Muscle layer of duodenum (tissue), 2 donors: ENCODE measurements around the gene PTRHD1.

Experiments
- H3K27ac ChIP-seq: one replicate; pipeline ENCODE4 v1.7.0; 2013; ENCODE audit warnings: mild to moderate bottlenecking, low read length
- H3K27me3 ChIP-seq: one replicate; pipeline ENCODE4 v1.7.0; 2013; ENCODE audit warnings: low read depth, mild to moderate bottlenecking, control low read depth, low read length
- H3K36me3 ChIP-seq, 2 donors: one replicate each; pipeline ENCODE4 v1.7.0; 2013; ENCODE audit warnings: low read length in 2 of 2, control low read depth in 1 of 2, mild to moderate bottlenecking in 1 of 2; ENCODE audit not compliant: insufficient read depth in 2 of 2, control insufficient read depth in 1 of 2
- H3K4me1 ChIP-seq, 2 donors: one replicate each; pipeline ENCODE4 v1.7.0; 2013; ENCODE audit warnings: low read length in 2 of 2, mild to moderate bottlenecking in 2 of 2, control low read depth in 1 of 2, moderate library complexity in 1 of 2; ENCODE audit not compliant: insufficient read depth in 2 of 2, control insufficient read depth in 1 of 2
- H3K4me3 ChIP-seq, 2 donors: one replicate each; pipeline ENCODE4 v1.7.0; 2013; ENCODE audit warnings: low read length in 2 of 2, low read depth in 1 of 2, mild to moderate bottlenecking in 1 of 2
- H3K9me3 ChIP-seq, 2 donors: one replicate each; pipeline ENCODE4 v1.7.0; 2013; ENCODE audit warnings: low read length in 2 of 2, control low read depth in 1 of 2, mild to moderate bottlenecking in 1 of 2; ENCODE audit not compliant: control insufficient read depth in 1 of 2
- donor health status: healthy.

PTRHD1 gene

GRCh38 chr2:24797644-24798043 lies 4.5 kb upstream of the PTRHD1 start:
- Histone ChIP-seq H3K27me3 (no peaks in the 10 kb centered on the region), H3K9me3 (no peaks in the 10 kb centered on the region), H3K4me1 (peaks cover 0 to 5% of the 10 kb centered on the region in 2 donors), H3K27ac (no peak overlapping the region), H3K36me3 (peaks cover 0 to 5% of the 10 kb centered on the region in 2 donors), H3K4me3 (no peak overlapping the region)

DNA sequence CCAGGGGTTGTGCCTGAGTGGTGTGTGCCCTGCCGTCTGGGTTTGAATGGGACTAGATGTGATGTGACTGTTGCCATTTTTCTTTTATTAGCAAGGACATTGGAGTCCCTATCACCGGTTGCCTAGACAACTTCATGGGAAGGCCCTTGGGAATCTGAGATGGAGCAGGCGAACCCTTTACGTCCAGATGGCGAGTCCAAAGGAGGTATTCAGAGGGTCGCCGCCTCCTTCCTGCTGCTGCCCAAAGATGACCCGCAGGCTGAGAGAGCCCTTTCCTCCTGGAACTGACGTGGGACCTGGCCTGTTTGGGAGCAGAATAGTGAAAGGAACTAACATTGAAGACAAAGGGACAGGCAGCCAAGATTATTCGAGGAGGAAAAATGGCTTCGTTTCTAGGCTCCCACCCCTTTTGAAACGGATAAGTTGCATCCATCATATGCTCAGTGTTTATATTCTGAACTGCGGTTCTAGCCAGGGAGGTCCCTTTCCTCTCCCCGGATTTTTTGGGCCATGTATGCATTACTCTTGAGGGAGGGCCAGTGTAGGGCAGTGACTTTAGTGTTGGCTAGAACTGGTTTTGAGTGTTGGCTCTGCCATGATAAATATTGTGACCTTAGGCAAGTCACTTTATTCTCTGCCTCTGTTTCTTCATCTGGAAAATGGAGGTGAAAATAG lies 707 bp upstream of the PTRHD1 start:
- Histone ChIP-seq H3K27ac (no peak overlapping the region), H3K4me1 (peaks cover 0 to 12% of the 10 kb centered on the region in 2 donors), H3K9me3 (no peaks in the 10 kb centered on the region), H3K4me3 (peak overlapping the region; percentile 76 to 98), H3K27me3 (no peaks in the 10 kb centered on the region), H3K36me3 (peaks cover 0 to 3% of the 10 kb centered on the region in 2 donors)

- peak overlapping the region; percentile 95 for H3K27ac ChIP-seq
- H3K27me3 ChIP-seq, result no peaks in the 10 kb centered on the region
- no peaks in the 10 kb centered on the region for H3K9me3 ChIP-seq
- H3K4me1 ChIP-seq, result peaks cover 0 to 12% of the 10 kb centered on the region in 2 donors
- peak overlapping the region; percentile 76 to 98 for H3K4me3 ChIP-seq
- H3K36me3 ChIP-seq, result peaks cover 0 to 3% of the 10 kb centered on the region in 2 donors
Observed at GRCh38 chr2:24792542-24792873, 683 bp downstream of the PTRHD1 start.

DNA sequence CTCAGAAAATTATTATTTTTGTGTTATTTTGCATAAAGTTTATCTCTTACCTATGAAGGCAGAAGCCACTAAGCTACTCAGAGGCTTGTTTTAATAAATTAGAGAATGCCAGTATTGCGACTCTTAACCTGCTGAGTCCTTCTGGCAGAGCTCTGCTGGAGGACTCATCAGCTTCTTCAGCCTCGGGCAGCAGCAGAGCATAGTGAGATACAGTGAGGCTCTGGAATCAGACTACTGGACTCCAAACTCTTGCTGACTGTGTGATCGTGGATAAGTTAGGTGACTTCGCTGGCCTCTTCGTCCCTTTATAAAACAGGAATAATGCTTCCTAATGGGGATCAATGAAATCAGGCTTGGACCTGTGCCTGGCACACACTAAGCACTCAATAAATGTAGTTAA lies 1.7 kb downstream of the PTRHD1 start:
- no peak overlapping the region for H3K27ac ChIP-seq
- H3K27me3 ChIP-seq, result no peaks in the 10 kb centered on the region
- H3K4me3 ChIP-seq, result no peak overlapping the region
- peaks cover 0 to 3% of the 10 kb centered on the region in 2 donors for H3K36me3 ChIP-seq
- H3K4me1 ChIP-seq, result peaks cover 0 to 12% of the 10 kb centered on the region in 2 donors
- no peaks in the 10 kb centered on the region for H3K9me3 ChIP-seq

DNA sequence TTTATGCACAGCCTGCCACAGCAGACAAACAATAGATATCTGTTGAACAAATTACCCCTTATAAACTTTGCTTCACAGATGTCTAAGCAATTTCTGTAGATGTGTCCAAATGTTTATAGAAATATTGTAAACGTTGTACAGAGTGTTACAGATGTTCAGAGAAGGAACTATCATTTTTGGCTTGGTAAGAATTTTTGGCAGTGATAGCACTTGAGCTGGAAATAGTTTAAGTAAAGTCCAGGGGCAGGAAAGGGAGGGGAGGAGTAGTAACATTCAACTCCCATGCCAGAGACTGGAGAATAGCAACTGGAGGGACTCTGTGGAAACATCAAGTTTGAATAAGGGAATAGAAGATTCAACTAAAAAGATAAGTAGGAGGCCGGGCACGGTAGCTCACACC lies 4.4 kb downstream of the PTRHD1 start:
- Histone ChIP-seq H3K4me3 (no peak overlapping the region), H3K27ac (no peak overlapping the region), H3K36me3 (peaks cover 0 to 3% of the 10 kb centered on the region in 2 donors), H3K9me3 (no peaks in the 10 kb centered on the region), H3K27me3 (no peaks in the 10 kb centered on the region), H3K4me1 (peaks cover 0 to 9% of the 10 kb centered on the region in 2 donors)

GRCh38 chr2:24787532-24787931 lies 5.7 kb downstream of the PTRHD1 start:
- Histone ChIP-seq H3K27ac (no peak overlapping the region), H3K9me3 (no peaks in the 10 kb centered on the region), H3K4me1 (peaks cover 0 to 6% of the 10 kb centered on the region in 2 donors), H3K36me3 (no peaks in the 10 kb centered on the region), H3K4me3 (no peak overlapping the region), H3K27me3 (no peaks in the 10 kb centered on the region)

DNA sequence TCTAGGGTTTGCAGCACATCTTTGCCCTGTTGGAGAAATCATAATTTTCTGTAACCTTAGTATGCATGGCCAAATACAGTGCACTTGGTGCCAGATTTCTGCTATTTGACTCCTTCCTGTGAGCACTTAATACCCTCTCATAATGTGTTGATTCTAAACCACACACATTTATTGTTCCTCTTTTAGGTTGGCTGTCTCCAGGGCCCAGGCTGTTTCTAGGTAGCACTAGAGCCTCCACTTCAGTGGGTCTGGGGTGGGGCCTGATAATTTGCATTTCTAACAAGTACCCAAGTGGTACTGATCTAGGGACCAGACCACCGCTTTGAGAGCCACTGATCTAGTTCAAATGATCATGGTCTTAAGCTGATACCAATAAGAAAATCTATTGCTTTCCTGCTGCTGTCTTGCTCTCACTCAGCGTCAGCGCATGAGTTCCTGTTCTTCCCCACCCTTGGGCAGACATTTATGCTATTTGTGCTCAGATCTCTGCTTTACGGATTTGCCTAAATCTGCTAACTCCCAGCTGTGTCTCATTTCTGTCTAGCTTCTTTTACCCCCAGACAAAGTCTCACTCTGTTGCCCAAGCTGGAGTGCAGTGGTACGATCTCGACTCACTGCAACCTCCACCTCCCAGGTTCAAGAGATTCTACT lies 7.4 kb downstream of the PTRHD1 start:
- Histone ChIP-seq H3K4me1 (no peaks in the 10 kb centered on the region), H3K4me3 (no peak overlapping the region), H3K9me3 (no peaks in the 10 kb centered on the region), H3K27ac (no peak overlapping the region), H3K27me3 (no peaks in the 10 kb centered on the region), H3K36me3 (no peaks in the 10 kb centered on the region)

DNA sequence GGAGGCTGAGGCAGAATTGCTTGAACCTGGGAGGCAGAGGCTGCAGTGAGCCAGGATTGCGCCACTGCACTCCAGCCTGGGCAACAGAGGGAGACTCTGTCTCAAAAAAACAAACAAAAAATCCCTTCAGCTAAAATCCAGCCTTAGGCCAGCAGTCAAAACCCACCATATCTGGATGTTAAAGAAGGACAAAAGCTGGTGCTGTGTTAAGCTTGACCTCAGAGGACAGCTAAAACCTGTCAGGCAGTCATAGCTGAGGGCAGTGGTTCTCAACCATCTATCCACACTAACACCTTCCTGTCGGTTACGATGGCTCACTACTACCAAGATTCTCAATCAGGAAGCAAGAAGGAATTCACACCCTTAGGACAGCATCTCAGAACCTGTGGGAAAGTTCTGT lies 9.6 kb downstream of the PTRHD1 start:
- H3K27ac ChIP-seq, result no peak overlapping the region
- H3K36me3 ChIP-seq, result no peaks in the 10 kb centered on the region
- no peaks in the 10 kb centered on the region for H3K27me3 ChIP-seq
- H3K4me3 ChIP-seq, result no peak overlapping the region
- H3K9me3 ChIP-seq, result no peaks in the 10 kb centered on the region
- no peaks in the 10 kb centered on the region for H3K4me1 ChIP-seq

DNA sequence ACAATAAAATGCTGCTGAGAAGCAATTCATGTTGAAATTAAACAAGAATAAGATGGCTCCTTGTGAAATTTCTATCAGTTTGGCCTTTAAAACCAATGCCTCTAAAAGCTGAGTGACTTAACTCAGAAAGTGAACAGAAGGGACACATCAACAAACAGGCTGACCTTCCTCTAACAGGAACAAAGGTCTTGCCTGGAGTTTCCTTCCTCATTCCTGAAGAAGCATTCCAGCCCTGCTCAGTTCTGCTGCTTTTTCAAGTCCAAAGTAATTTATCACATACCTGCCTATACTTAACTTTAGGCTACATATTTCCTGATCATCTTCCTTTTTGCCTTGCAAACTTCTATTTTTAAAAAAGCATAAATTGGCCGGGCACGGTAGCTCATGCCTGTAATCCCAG lies 14.1 kb downstream of the PTRHD1 start:
- Histone ChIP-seq H3K27ac (no peak overlapping the region), H3K4me3 (no peak overlapping the region), H3K4me1 (no peaks in the 10 kb centered on the region), H3K9me3 (no peaks in the 10 kb centered on the region), H3K36me3 (no peaks in the 10 kb centered on the region), H3K27me3 (no peaks in the 10 kb centered on the region)

GRCh38 chr2:24774373-24774772 lies 18.8 kb downstream of the PTRHD1 start:
- Histone ChIP-seq H3K4me1 (no peaks in the 10 kb centered on the region), H3K27me3 (no peaks in the 10 kb centered on the region), H3K9me3 (no peaks in the 10 kb centered on the region), H3K36me3 (peaks cover 6 to 13% of the 10 kb centered on the region in 2 donors), H3K4me3 (no peak overlapping the region), H3K27ac (no peak overlapping the region)

GRCh38 chr2:24771764-24772586 lies 21.2 kb downstream of the PTRHD1 start:
- Histone ChIP-seq H3K27ac (no peak overlapping the region), H3K36me3 (peaks cover 7 to 25% of the 10 kb centered on the region in 2 donors), H3K4me3 (no peak overlapping the region), H3K9me3 (no peaks in the 10 kb centered on the region), H3K27me3 (no peaks in the 10 kb centered on the region), H3K4me1 (no peaks in the 10 kb centered on the region)
